Measurements from ENCODE around the gene OR5AU1.
"Not testable (repeated sequence)": the region's sequence is repeated elsewhere in the genome, so short reads cannot be mapped to it uniquely, and the experiment has no call there.

OR5AU1 gene

DNA sequence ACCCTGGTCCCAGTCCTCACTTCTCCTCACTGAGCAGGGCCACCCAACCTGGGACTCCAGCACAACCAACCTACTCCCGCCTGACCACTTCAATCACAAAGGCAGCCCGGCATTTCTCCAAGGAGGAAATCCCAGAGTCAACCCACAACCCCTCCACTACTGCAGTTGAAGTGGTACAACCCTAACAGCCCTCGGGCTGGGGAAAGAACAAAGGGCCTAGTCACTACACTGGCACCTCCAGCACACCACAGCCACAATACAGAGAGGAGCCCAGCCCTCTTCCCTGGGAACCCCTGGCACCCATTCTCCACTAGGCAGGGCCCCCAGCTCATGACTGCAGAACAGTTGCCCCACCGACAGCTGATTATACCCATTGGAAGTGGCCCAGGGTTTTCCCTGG lies 13.7 kb upstream of the OR5AU1 start:
- WGBS (ENCODE audit: insufficient coverage, insufficient read length), result no CpG with 5 or more reads among the region's 4 CpGs
- no peaks in the 10 kb centered on the region for H3K4me1 ChIP-seq (ENCODE audit: control insufficient read depth, insufficient read depth, low read length)
- no peaks in the 10 kb centered on the region for H3K36me3 ChIP-seq (ENCODE audit: control insufficient read depth, insufficient read depth, low read length)
- no peaks in the 10 kb centered on the region for H3K27me3 ChIP-seq (ENCODE audit: control insufficient read depth, insufficient read depth, low read length)
- DNase-seq (ENCODE audit: low read depth, low spot score), result no peak
- H3K4me3 ChIP-seq (ENCODE audit: low read length), result no peak overlapping the region
- no peaks in the 10 kb centered on the region for H3K9me3 ChIP-seq (ENCODE audit: control insufficient read depth, insufficient read depth, low read length)
- H3K27ac ChIP-seq (ENCODE audit: low read length), result no peak overlapping the region

DNA sequence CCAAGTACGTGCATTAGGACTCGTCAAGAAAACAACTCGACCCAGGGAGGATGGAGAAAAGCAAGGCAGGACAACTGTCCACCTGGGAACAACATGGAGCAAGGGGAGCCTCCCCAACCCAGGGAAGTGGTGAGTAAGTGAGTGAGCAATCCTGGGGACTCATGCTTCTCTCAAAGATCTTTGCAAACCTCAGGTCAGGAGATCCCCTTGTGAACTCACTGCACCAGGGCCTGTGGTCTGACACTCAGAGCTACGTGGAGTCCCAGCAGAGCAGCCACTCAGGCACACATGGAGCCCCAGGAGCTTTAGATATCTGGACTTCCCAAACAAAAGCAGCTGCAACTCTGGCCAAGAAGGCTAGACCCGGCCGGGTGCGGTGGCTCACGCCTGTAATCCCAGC lies 12.2 kb upstream of the OR5AU1 start:
- H3K4me1 ChIP-seq (ENCODE audit: control insufficient read depth, insufficient read depth, low read length), result no peaks in the 10 kb centered on the region
- WGBS (ENCODE audit: insufficient coverage, insufficient read length), result no CpG with 5 or more reads among the region's 8 CpGs
- no peaks in the 10 kb centered on the region for H3K27me3 ChIP-seq (ENCODE audit: control insufficient read depth, insufficient read depth, low read length)
- no peak for DNase-seq (ENCODE audit: low read depth, low spot score)
- H3K9me3 ChIP-seq (ENCODE audit: control insufficient read depth, insufficient read depth, low read length), result no peaks in the 10 kb centered on the region
- no peak overlapping the region for H3K27ac ChIP-seq (ENCODE audit: low read length)
- H3K36me3 ChIP-seq (ENCODE audit: control insufficient read depth, insufficient read depth, low read length), result no peaks in the 10 kb centered on the region
- H3K4me3 ChIP-seq (ENCODE audit: low read length), result no peak overlapping the region

DNA sequence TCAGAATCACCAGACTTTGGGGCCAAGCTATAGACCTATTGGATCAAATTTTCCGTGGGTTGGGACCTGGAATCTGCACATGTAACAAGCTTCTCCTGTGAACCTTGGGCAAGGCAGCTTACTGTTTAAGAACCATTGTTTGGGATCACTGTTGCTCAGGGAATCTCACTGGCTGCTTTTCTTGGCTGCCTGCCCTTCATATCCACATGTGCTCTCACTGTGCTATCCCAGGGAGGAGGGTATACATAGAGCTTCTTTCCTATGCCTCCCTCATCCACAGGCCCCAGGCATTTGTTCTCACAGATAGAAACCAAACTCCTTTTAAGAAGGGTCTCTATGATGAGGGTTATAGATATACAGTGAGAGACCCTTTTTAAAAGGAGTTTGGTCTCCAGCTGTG lies 9.8 kb upstream of the OR5AU1 start:
- no CpG with 5 or more reads among the region's 1 CpG for WGBS (ENCODE audit: insufficient coverage, insufficient read length)
- not testable (repeated sequence) for H3K27ac ChIP-seq (ENCODE audit: low read length); DNase-seq (ENCODE audit: low read depth, low spot score); H3K4me3 ChIP-seq (ENCODE audit: low read length); H3K27me3 ChIP-seq (ENCODE audit: control insufficient read depth, insufficient read depth, low read length); H3K9me3 ChIP-seq (ENCODE audit: control insufficient read depth, insufficient read depth, low read length); H3K4me1 ChIP-seq (ENCODE audit: control insufficient read depth, insufficient read depth, low read length); H3K36me3 ChIP-seq (ENCODE audit: control insufficient read depth, insufficient read depth, low read length)

GRCh38 chr14:21165002-21165605 lies 9.2 kb upstream of the OR5AU1 start:
- not testable (repeated sequence) for H3K4me1 ChIP-seq (ENCODE audit: control insufficient read depth, insufficient read depth, low read length); H3K36me3 ChIP-seq (ENCODE audit: control insufficient read depth, insufficient read depth, low read length); H3K9me3 ChIP-seq (ENCODE audit: control insufficient read depth, insufficient read depth, low read length); H3K27me3 ChIP-seq (ENCODE audit: control insufficient read depth, insufficient read depth, low read length); H3K4me3 ChIP-seq (ENCODE audit: low read length); H3K27ac ChIP-seq (ENCODE audit: low read length); DNase-seq (ENCODE audit: low read depth, low spot score)
- no CpG with 5 or more reads among the region's 7 CpGs for WGBS (ENCODE audit: insufficient coverage, insufficient read length)

DNA sequence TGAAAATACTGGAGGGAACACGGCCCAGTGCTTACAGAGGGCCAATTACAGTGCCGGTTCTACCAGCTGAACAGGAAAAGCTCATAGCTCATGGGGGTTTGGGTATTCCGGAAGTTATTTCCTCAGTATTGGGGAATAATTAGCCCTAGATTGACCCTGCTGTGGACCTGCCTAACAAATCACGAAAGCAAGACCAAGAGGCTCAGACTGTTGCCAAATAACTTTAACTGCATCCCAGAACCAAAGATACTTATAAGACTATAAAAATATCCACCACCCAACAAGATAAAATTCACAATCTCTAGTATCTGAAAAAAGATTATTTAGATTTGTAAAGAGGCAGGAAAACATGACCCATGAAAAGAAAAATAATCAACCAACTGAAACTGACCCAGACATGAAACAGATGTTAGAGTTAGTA lies 8.0 kb upstream of the OR5AU1 start:
- no peaks in the 10 kb centered on the region for H3K4me1 ChIP-seq (ENCODE audit: control insufficient read depth, insufficient read depth, low read length)
- no peaks in the 10 kb centered on the region for H3K9me3 ChIP-seq (ENCODE audit: control insufficient read depth, insufficient read depth, low read length)
- H3K4me3 ChIP-seq (ENCODE audit: low read length), result no peak overlapping the region
- no CpG with 5 or more reads among the region's 4 CpGs for WGBS (ENCODE audit: insufficient coverage, insufficient read length)
- no peaks in the 10 kb centered on the region for H3K27me3 ChIP-seq (ENCODE audit: control insufficient read depth, insufficient read depth, low read length)
- DNase-seq (ENCODE audit: low read depth, low spot score), result no peak
- no peak overlapping the region for H3K27ac ChIP-seq (ENCODE audit: low read length)
- no peaks in the 10 kb centered on the region for H3K36me3 ChIP-seq (ENCODE audit: control insufficient read depth, insufficient read depth, low read length)

GRCh38 chr14:21162081-21162480 lies 6.2 kb upstream of the OR5AU1 start:
- WGBS (ENCODE audit: insufficient coverage, insufficient read length), result no CpG with 5 or more reads among the region's 5 CpGs
- Histone ChIP-seq H3K36me3 (ENCODE audit: control insufficient read depth, insufficient read depth, low read length) (no peaks in the 10 kb centered on the region), H3K27ac (ENCODE audit: low read length) (no peak overlapping the region), H3K4me3 (ENCODE audit: low read length) (no peak overlapping the region), H3K27me3 (ENCODE audit: control insufficient read depth, insufficient read depth, low read length) (no peaks in the 10 kb centered on the region), H3K4me1 (ENCODE audit: control insufficient read depth, insufficient read depth, low read length) (no peaks in the 10 kb centered on the region), H3K9me3 (ENCODE audit: control insufficient read depth, insufficient read depth, low read length) (no peaks in the 10 kb centered on the region)
- DNase-seq (ENCODE audit: low read depth, low spot score), result no peak

GRCh38 chr14:21160061-21160610 lies 4.3 kb upstream of the OR5AU1 start:
- H3K27me3 ChIP-seq (ENCODE audit: control insufficient read depth, insufficient read depth, low read length), result no peaks in the 10 kb centered on the region
- WGBS (ENCODE audit: insufficient coverage, insufficient read length), result 100% methylated on average over 1 of the region's 4 CpGs
- H3K4me1 ChIP-seq (ENCODE audit: control insufficient read depth, insufficient read depth, low read length), result no peaks in the 10 kb centered on the region
- DNase-seq (ENCODE audit: low read depth, low spot score), result no peak
- no peaks in the 10 kb centered on the region for H3K9me3 ChIP-seq (ENCODE audit: control insufficient read depth, insufficient read depth, low read length)
- H3K27ac ChIP-seq (ENCODE audit: low read length), result no peak overlapping the region
- H3K36me3 ChIP-seq (ENCODE audit: control insufficient read depth, insufficient read depth, low read length), result no peaks in the 10 kb centered on the region
- no peak overlapping the region for H3K4me3 ChIP-seq (ENCODE audit: low read length)

GRCh38 chr14:21158175-21158574 lies 2.3 kb upstream of the OR5AU1 start:
- not testable (repeated sequence) for H3K27me3 ChIP-seq (ENCODE audit: control insufficient read depth, insufficient read depth, low read length); H3K4me3 ChIP-seq (ENCODE audit: low read length); H3K9me3 ChIP-seq (ENCODE audit: control insufficient read depth, insufficient read depth, low read length); DNase-seq (ENCODE audit: low read depth, low spot score); H3K27ac ChIP-seq (ENCODE audit: low read length); H3K36me3 ChIP-seq (ENCODE audit: control insufficient read depth, insufficient read depth, low read length); H3K4me1 ChIP-seq (ENCODE audit: control insufficient read depth, insufficient read depth, low read length)
- WGBS (ENCODE audit: insufficient coverage, insufficient read length), result no CpG with 5 or more reads among the region's 1 CpG

DNA sequence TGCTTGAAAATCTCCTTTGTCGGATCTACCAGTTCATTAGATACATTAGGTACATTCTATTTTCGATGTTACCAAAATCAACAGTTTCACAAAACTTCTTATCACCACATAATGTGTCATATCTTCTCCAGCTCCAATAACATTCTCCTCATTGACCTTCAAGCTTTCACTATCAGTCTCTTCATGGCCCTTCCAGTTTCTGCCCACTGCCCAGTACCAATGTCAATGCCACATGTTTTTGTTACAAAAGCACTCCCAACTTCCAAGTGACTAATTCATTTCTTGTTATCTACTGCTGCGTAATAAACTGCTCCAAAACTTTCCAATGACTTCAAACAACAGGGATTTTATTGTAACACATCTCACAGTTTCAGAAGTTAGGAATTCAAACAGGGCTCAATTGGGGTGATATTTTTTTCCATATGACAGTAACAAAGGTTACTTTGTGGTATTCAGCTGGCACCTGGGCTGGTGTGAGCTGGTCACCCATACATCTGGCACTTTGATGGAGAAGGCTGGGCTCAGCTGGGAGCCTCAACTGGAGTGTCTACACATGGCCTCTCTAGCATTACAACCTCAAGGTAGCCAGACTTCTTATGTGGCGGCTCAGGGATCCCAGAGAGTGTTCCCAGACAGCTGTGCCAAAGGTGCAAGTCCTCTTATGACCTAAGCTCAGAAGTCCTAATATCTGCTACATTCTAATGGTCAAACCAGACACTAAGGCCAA lies 6.1 kb downstream of the OR5AU1 start:
- DNase-seq (ENCODE audit: low read depth, low spot score), result no peak
- H3K27me3 ChIP-seq (ENCODE audit: control insufficient read depth, insufficient read depth, low read length), result no peaks in the 10 kb centered on the region
- H3K27ac ChIP-seq (ENCODE audit: low read length), result no peak overlapping the region
- no peaks in the 10 kb centered on the region for H3K36me3 ChIP-seq (ENCODE audit: control insufficient read depth, insufficient read depth, low read length)
- no peaks in the 10 kb centered on the region for H3K9me3 ChIP-seq (ENCODE audit: control insufficient read depth, insufficient read depth, low read length)
- no peaks in the 10 kb centered on the region for H3K4me1 ChIP-seq (ENCODE audit: control insufficient read depth, insufficient read depth, low read length)
- no peak overlapping the region for H3K4me3 ChIP-seq (ENCODE audit: low read length)
- no CpG with 5 or more reads among the region's 4 CpGs for WGBS (ENCODE audit: insufficient coverage, insufficient read length)

DNA sequence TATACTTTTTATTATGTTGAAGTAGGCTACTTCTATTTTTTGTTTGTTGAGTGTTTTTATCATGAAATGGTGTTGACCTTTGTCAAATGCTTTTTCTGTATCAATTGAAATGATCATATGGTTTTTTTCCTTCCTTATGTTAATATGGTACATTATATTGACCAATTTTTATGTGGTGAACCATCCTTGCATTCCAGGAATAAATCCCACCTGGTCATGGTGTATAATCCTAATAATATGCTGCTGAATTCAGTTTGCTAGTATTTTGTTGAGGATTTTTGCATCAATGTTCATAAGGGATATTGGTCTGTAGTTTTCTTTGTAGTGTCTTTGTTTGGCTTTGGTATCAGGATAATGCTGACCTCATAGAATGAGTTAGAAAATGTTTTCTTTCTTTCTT lies 10.4 kb downstream of the OR5AU1 start:
- Histone ChIP-seq H3K36me3 (ENCODE audit: control insufficient read depth, insufficient read depth, low read length) (no peaks in the 10 kb centered on the region), H3K4me3 (ENCODE audit: low read length) (no peak overlapping the region), H3K4me1 (ENCODE audit: control insufficient read depth, insufficient read depth, low read length) (no peaks in the 10 kb centered on the region), H3K27me3 (ENCODE audit: control insufficient read depth, insufficient read depth, low read length) (no peaks in the 10 kb centered on the region), H3K27ac (ENCODE audit: low read length) (no peak overlapping the region), H3K9me3 (ENCODE audit: control insufficient read depth, insufficient read depth, low read length) (no peaks in the 10 kb centered on the region)
- no peak for DNase-seq (ENCODE audit: low read depth, low spot score)

GRCh38 chr14:21142357-21142756 lies 13.5 kb downstream of the OR5AU1 start:
- H3K27me3 ChIP-seq (ENCODE audit: control insufficient read depth, insufficient read depth, low read length), result no peaks in the 10 kb centered on the region
- no peak overlapping the region for H3K4me3 ChIP-seq (ENCODE audit: low read length)
- no CpG with 5 or more reads among the region's 1 CpG for WGBS (ENCODE audit: insufficient coverage, insufficient read length)
- no peaks in the 10 kb centered on the region for H3K36me3 ChIP-seq (ENCODE audit: control insufficient read depth, insufficient read depth, low read length)
- DNase-seq (ENCODE audit: low read depth, low spot score), result no peak
- no peaks in the 10 kb centered on the region for H3K9me3 ChIP-seq (ENCODE audit: control insufficient read depth, insufficient read depth, low read length)
- no peaks in the 10 kb centered on the region for H3K4me1 ChIP-seq (ENCODE audit: control insufficient read depth, insufficient read depth, low read length)
- no peak overlapping the region for H3K27ac ChIP-seq (ENCODE audit: low read length)

Data from iPS DF 6.9 (cell line).